ENCODE measurements around the gene GNPNAT1. TPM values are rescaled to one million over a fixed set of nuclear protein-coding genes. Genes with fewer than 3 reads are reported as not detected.

The GNPNAT1 gene
- total RNA-seq, 8 experiments from 2014 or later, result 7.0 to 89.5 (median 13.5) TPM

- H3K4me1 ChIP-seq (replicated peaks in 1 of 2), result no peaks in the 10 kb centered on the region
- ATAC-seq (replicated peaks in 6 of 8), result no peak
- H3K4me3 ChIP-seq, result no peak overlapping the region
- in situ Hi-C loops (cut with MboI; ENCODE audit: low pct_unique_long_range_greater_than_20kb in 2 of 9, low sequenced_read_pairs in 9 of 9, unreplicated experiment in 9 of 9), result loop anchor here in 2 of 9 experiments (25.0 kb wide), 2 partner anchors 229 to 254 kb away; no protein-coding TSS in a partner anchor
- 83 to 100% (median 100%) methylated on average over 1 of the region's 1 CpG; no CpG with 5 or more reads in 3 of the 10 experiments for WGBS, 10 experiments
- H3K27ac ChIP-seq, result no peak overlapping the region
Observed at GRCh38 chr14:52808101-52808500, 16.7 kb upstream of the GNPNAT1 start.

GRCh38 chr14:52806115-52806514, 14.7 kb upstream of the GNPNAT1 start:
- peak in 1 of 8 experiments; percentile 54 for ATAC-seq (replicated peaks in 6 of 8)
- no peak overlapping the region for H3K4me3 ChIP-seq
- in situ Hi-C loops (cut with MboI; ENCODE audit: low pct_unique_long_range_greater_than_20kb in 2 of 9, low sequenced_read_pairs in 9 of 9, unreplicated experiment in 9 of 9), result loop anchor here in 2 of 9 experiments (25.0 kb wide), 2 partner anchors 231 to 256 kb away; no protein-coding TSS in a partner anchor
- H3K27ac ChIP-seq, result no peak overlapping the region
- no peaks in the 10 kb centered on the region for H3K4me1 ChIP-seq (replicated peaks in 1 of 2)
- WGBS, 10 experiments, result 20 to 100% (median 71%) methylated on average over 1 to 4 of the region's 4 CpGs; no CpG with 5 or more reads in 2 of the 10 experiments

- no peaks in the 10 kb centered on the region for H3K4me1 ChIP-seq (replicated peaks in 1 of 2)
- 0 to 100% (median 78%) methylated on average over 1 to 3 of the region's 3 CpGs for WGBS, 10 experiments
- H3K27ac ChIP-seq, result no peak overlapping the region
- in situ Hi-C loops (cut with MboI; ENCODE audit: low pct_unique_long_range_greater_than_20kb in 2 of 9, low sequenced_read_pairs in 9 of 9, unreplicated experiment in 9 of 9), result loop anchor here in 2 of 9 experiments (25.0 kb wide), 2 partner anchors 235 to 260 kb away; no protein-coding TSS in a partner anchor
- H3K4me3 ChIP-seq, result no peak overlapping the region
- ATAC-seq (replicated peaks in 6 of 8), result peak in 2 of 8 experiments; percentile 72 to 77
Observed at GRCh38 chr14:52802597-52802996, 11.2 kb upstream of the GNPNAT1 start.

GRCh38 chr14:52801014-52801712, 9.8 kb upstream of the GNPNAT1 start:
- Histone ChIP-seq H3K4me1 (replicated peaks in 1 of 2) (no peaks in the 10 kb centered on the region), H3K27ac (no peak overlapping the region), H3K4me3 (no peak overlapping the region)
- WGBS, 10 experiments, result 20 to 100% (median 80%) methylated on average over 1 to 5 of the region's 5 CpGs
- ATAC-seq (replicated peaks in 6 of 8), result peak in 3 of 8 experiments; percentile 60 to 83 (median 61)
- in situ Hi-C loops (cut with MboI; ENCODE audit: low pct_unique_long_range_greater_than_20kb in 2 of 9, low sequenced_read_pairs in 9 of 9, unreplicated experiment in 9 of 9), result loop anchor here in 2 of 9 experiments (25.0 kb wide), 2 partner anchors 236 to 261 kb away; no protein-coding TSS in a partner anchor

DNA sequence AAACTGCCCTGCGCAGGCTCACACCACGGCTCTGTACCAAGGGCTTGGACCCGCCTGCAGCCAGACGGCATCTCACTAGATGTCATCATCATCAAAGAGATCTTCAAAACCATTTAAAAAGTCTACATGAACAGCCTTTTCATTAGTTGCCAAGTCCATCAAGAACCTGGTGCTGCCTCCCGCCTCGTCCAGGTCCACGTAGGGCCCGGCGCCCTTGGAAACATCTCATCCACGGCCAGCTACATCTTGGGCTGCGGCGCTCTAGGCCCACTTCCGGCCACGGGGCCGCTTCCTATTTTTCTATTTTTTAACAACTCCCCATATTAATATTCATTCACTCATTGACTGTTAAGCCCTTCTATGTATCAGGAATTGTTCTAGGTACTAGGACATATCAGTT, 7.4 kb upstream of the GNPNAT1 start:
- WGBS, 10 experiments, result 91 to 100% (median 94%) methylated on average over 1 to 11 of the region's 15 CpGs
- in situ Hi-C loops (cut with MboI; ENCODE audit: low pct_unique_long_range_greater_than_20kb in 2 of 9, low sequenced_read_pairs in 9 of 9, unreplicated experiment in 9 of 9), result no loop called here
- H3K4me1 ChIP-seq (replicated peaks in 1 of 2), result no peaks in the 10 kb centered on the region
- no peak for ATAC-seq (replicated peaks in 6 of 8)
- H3K27ac ChIP-seq, result no peak overlapping the region
- no peak overlapping the region for H3K4me3 ChIP-seq

GRCh38 chr14:52797653-52798052, 6.2 kb upstream of the GNPNAT1 start:
- no peak for ATAC-seq (replicated peaks in 6 of 8)
- in situ Hi-C loops (cut with MboI; ENCODE audit: low pct_unique_long_range_greater_than_20kb in 2 of 9, low sequenced_read_pairs in 9 of 9, unreplicated experiment in 9 of 9), result no loop called here
- 40 to 100% (median 79%) methylated on average over 1 to 3 of the region's 3 CpGs; no CpG with 5 or more reads in 2 of the 10 experiments for WGBS, 10 experiments
- Histone ChIP-seq H3K4me1 (replicated peaks in 1 of 2) (no peaks in the 10 kb centered on the region), H3K27ac (no peak overlapping the region), H3K4me3 (no peak overlapping the region)

- in situ Hi-C loops (cut with MboI; ENCODE audit: low pct_unique_long_range_greater_than_20kb in 2 of 9, low sequenced_read_pairs in 9 of 9, unreplicated experiment in 9 of 9), result no loop called here
- WGBS, 10 experiments, result 72 to 100% (median 84%) methylated on average over 1 to 2 of the region's 2 CpGs; no CpG with 5 or more reads in 4 of the 10 experiments
- no peak for ATAC-seq (replicated peaks in 6 of 8)
- H3K4me3 ChIP-seq, result no peak overlapping the region
- peaks cover 13% of the 10 kb centered on the region in 2 donors for H3K4me1 ChIP-seq (replicated peaks in 1 of 2)
- no peak overlapping the region for H3K27ac ChIP-seq
Observed at GRCh38 chr14:52793061-52793460, 1.7 kb upstream of the GNPNAT1 start.

DNA sequence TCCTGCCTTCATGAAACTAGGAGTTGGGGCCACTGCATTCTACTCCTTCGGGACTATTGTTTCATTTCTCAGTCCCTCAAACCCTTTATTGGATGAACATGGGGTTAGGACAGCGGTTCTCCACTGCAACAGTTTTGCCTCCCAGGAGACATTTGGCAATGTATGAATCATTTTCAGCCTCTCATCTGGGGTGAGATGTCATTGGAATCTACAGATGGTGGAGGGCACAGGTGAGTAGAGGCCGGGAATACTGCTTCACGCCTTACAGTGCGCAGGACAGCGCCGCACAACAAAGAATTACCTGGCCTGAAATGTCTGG, 649 bp upstream of the GNPNAT1 start:
- Histone ChIP-seq H3K27ac (peak overlapping the region; percentile 29 to 77), H3K4me1 (replicated peaks in 1 of 2) (peaks cover 13% of the 10 kb centered on the region in 2 donors), H3K4me3 (peak overlapping the region; percentile 44 to 72 (median 63))
- in situ Hi-C loops (cut with MboI; ENCODE audit: low pct_unique_long_range_greater_than_20kb in 2 of 9, low sequenced_read_pairs in 9 of 9, unreplicated experiment in 9 of 9), result no loop called here
- WGBS, 10 experiments, result 20 to 100% (median 66%) methylated on average over 1 to 7 of the region's 7 CpGs; no CpG with 5 or more reads in 3 of the 10 experiments
- ATAC-seq (replicated peaks in 6 of 8), result no peak

GRCh38 chr14:52790756-52791222, 618 bp downstream of the GNPNAT1 start:
- in situ Hi-C loops (cut with MboI; ENCODE audit: low pct_unique_long_range_greater_than_20kb in 2 of 9, low sequenced_read_pairs in 9 of 9, unreplicated experiment in 9 of 9), result no loop called here
- H3K4me1 ChIP-seq (replicated peaks in 1 of 2), result peaks cover 13% of the 10 kb centered on the region in 2 donors
- peak overlapping the region in 1 of 2 donors; percentile 74 for H3K27ac ChIP-seq
- peak in 1 of 8 experiments; percentile 42 for ATAC-seq (replicated peaks in 6 of 8)
- H3K4me3 ChIP-seq, result peak overlapping the region; percentile 44 to 72 (median 63)
- 0% methylated on average over 1 to 12 of the region's 26 CpGs; no CpG with 5 or more reads in 1 of the 10 experiments for WGBS, 10 experiments

GRCh38 chr14:52790011-52790755, 1.2 kb downstream of the GNPNAT1 start:
- H3K4me3 ChIP-seq, result peak overlapping the region; percentile 44 to 72 (median 63)
- peaks cover 13% of the 10 kb centered on the region in 2 donors for H3K4me1 ChIP-seq (replicated peaks in 1 of 2)
- in situ Hi-C loops (cut with MboI; ENCODE audit: low pct_unique_long_range_greater_than_20kb in 2 of 9, low sequenced_read_pairs in 9 of 9, unreplicated experiment in 9 of 9), result no loop called here
- WGBS, 10 experiments, result 6 to 31% (median 12%) methylated on average over 3 to 18 of the region's 18 CpGs
- ATAC-seq (replicated peaks in 6 of 8), result no peak
- no peak overlapping the region for H3K27ac ChIP-seq

- WGBS, 10 experiments, result 43 to 100% (median 64%) methylated on average over 1 to 2 of the region's 2 CpGs; no CpG with 5 or more reads in 2 of the 10 experiments
- H3K4me1 ChIP-seq (replicated peaks in 1 of 2), result peaks cover 13% of the 10 kb centered on the region in 2 donors
- in situ Hi-C loops (cut with MboI; ENCODE audit: low pct_unique_long_range_greater_than_20kb in 2 of 9, low sequenced_read_pairs in 9 of 9, unreplicated experiment in 9 of 9), result no loop called here
- H3K4me3 ChIP-seq, result no peak overlapping the region
- H3K27ac ChIP-seq, result no peak overlapping the region
- ATAC-seq (replicated peaks in 6 of 8), result no peak
Observed at GRCh38 chr14:52789118-52789517, 2.3 kb downstream of the GNPNAT1 start.

DNA sequence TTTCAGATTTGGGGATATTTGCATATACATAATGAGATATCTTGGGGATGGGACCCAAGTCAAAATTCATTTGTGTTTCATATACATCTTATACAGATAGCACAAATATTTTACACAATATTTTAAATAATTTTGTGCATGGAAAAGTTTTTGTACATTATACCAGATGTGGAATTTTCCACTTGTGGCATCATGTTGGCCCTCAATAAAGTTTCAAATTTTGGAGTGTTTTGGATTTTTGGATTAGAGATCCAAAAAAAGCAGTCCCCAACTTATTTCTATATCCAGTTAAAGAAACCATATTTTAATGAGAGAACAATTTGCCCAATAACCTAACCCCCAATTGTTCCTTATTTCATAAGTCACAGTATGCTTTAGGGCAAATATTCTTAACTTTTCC, 4.5 kb downstream of the GNPNAT1 start:
- ATAC-seq (replicated peaks in 6 of 8), result no peak
- H3K27ac ChIP-seq, result no peak overlapping the region
- in situ Hi-C loops (cut with MboI; ENCODE audit: low pct_unique_long_range_greater_than_20kb in 2 of 9, low sequenced_read_pairs in 9 of 9, unreplicated experiment in 9 of 9), result no loop called here
- no peak overlapping the region for H3K4me3 ChIP-seq
- H3K4me1 ChIP-seq (replicated peaks in 1 of 2), result peaks cover 8 to 13% of the 10 kb centered on the region in 2 donors

- Histone ChIP-seq H3K4me1 (replicated peaks in 1 of 2) (no peaks in the 10 kb centered on the region), H3K4me3 (no peak overlapping the region), H3K27ac (no peak overlapping the region)
- no peak for ATAC-seq (replicated peaks in 6 of 8)
- WGBS, 10 experiments, result 80 to 100% (median 93%) methylated on average over 1 of the region's 1 CpG
- in situ Hi-C loops (cut with MboI; ENCODE audit: low pct_unique_long_range_greater_than_20kb in 2 of 9, low sequenced_read_pairs in 9 of 9, unreplicated experiment in 9 of 9), result no loop called here
Observed at GRCh38 chr14:52783206-52783605, 8.2 kb downstream of the GNPNAT1 start.
